Spleen (tissue), 7 donors: ENCODE results near the gene PCSK6.

Experiments
- CTCF ChIP-seq, 11 experiments: fragments of 200-600 bp in 7 of 11; fragments of 450-650 bp in 4 of 11; sonication (generic) in 4 of 11; IDR thresholded peaks in 8 of 11; conservative IDR thresholded peaks in 3 of 11; 1 replicate in 7 of 11; 2 replicates in 4 of 11; pipeline versions ENCODE4 v1.4.0 to v1.8.0; 2016 to 2021; ENCODE audit warnings: antibody characterized with exemption in 11 of 11, inconsistent platforms in 4 of 11, mild to moderate bottlenecking in 1 of 11
- POLR2AphosphoS5 ChIP-seq, 3 donors: sonication (generic); formaldehyde crosslinking; IDR thresholded peaks; one replicate each; pipeline ENCODE4 v1.5.1; 2017; ENCODE audit warnings: antibody characterized with exemption in 3 of 3
- donor health status: DM: no; HTN: no; CAD: no; lungs with moderate emphysema.
- donor health status: DM: no; HTN: no; CAD: no.
- donor health status: DM: no; HTN: no; CAD: no.

DNA sequence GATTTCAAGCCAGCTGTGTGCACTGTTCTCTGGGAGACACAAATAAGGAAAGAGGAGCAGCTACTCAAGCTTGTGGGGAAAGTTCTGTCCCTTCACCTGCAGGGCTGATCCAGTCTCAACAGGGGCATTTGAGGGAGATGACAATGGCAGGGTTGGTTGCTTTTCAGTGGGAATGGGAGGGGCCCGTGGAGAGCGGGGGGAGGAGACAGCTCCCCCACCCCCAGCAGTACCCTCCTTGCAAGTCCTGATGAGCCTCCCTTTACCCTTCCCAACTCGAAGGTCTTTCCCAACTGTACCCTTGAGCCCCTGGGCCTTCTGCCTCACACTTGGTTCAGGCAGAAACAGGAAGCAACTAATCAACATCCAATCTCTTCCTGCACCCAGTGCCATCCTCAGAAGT is 122.7 kb downstream of the PCSK6 start:
- TF ChIP-seq CTCF (IDR thresholded peaks at IDR 0.05 in 8 of 11, conservative IDR thresholded peaks at IDR 0.05 in 3 of 11) (no peak), POLR2AphosphoS5 (IDR thresholded peaks at IDR 0.05) (no peak)
